ENCODE results near the gene ADAD1. TPM values are rescaled to one million over a fixed set of nuclear protein-coding genes. Genes with fewer than 3 reads are reported as not detected.

Gene ADAD1
- total and polyA plus RNA-seq, 10 donors: not detected

- H3K9me3 ChIP-seq: peaks cover 0 to 5% (median 0%) of the 10 kb centered on the region in 8 donors
- TF ChIP-seq CTCF (IDR thresholded peaks at IDR 0.05 in 8 of 11, conservative IDR thresholded peaks at IDR 0.05 in 3 of 11) (no peak), POLR2AphosphoS5 (IDR thresholded peaks at IDR 0.05) (no peak), POLR2A (IDR thresholded peaks at IDR 0.05) (no peak)
- no peak for DNase-seq
- H3K36me3 ChIP-seq: no peaks in the 10 kb centered on the region
- 5 to 12% (median 9%) methylated on average over 5 of the region's 5 CpGs for WGBS, 5 donors
- H3K4me3 ChIP-seq: peak overlapping the region in 2 of 8 donors; percentile 14 to 50
- peak overlapping the region in 3 of 8 donors; percentile 5 to 21 (median 17) for H3K27ac ChIP-seq
- H3K27me3 ChIP-seq (replicated peaks in 1 of 7): no peaks in the 10 kb centered on the region
- intact Hi-C loops (cut with DNase I; ENCODE audit: low total_unique reads): no loop called here
- H3K4me1 ChIP-seq: peaks cover 0 to 36% (median 9%) of the 10 kb centered on the region in 6 donors
These were observed 79.8 kb downstream of the ADAD1 start for GRCh38 chr4:122458625-122459024.

GRCh38 chr4:122469457-122469856, 90.6 kb downstream of the ADAD1 start:
- intact Hi-C loops (cut with DNase I; ENCODE audit: low total_unique reads): no loop called here
- TF ChIP-seq POLR2A (IDR thresholded peaks at IDR 0.05) (no peak), CTCF (IDR thresholded peaks at IDR 0.05 in 8 of 11, conservative IDR thresholded peaks at IDR 0.05 in 3 of 11) (no peak), POLR2AphosphoS5 (IDR thresholded peaks at IDR 0.05) (no peak)
- 76 to 89% (median 81%) methylated on average over 1 of the region's 1 CpG for WGBS, 5 donors

GRCh38 chr4:122475233-122475632, 96.4 kb downstream of the ADAD1 start:
- intact Hi-C loops (cut with DNase I; ENCODE audit: low total_unique reads): no loop called here
- 83 to 92% (median 89%) methylated on average over 3 of the region's 3 CpGs for WGBS, 5 donors
- Histone ChIP-seq H3K36me3 (no peaks in the 10 kb centered on the region), H3K9me3 (peaks cover 0 to 5% (median 0%) of the 10 kb centered on the region in 8 donors), H3K4me3 (no peak overlapping the region), H3K4me1 (no peaks in the 10 kb centered on the region), H3K27me3 (replicated peaks in 1 of 7) (no peaks in the 10 kb centered on the region), H3K27ac (no peak overlapping the region)
- TF ChIP-seq POLR2AphosphoS5 (IDR thresholded peaks at IDR 0.05) (no peak), CTCF (IDR thresholded peaks at IDR 0.05 in 8 of 11, conservative IDR thresholded peaks at IDR 0.05 in 3 of 11) (no peak), POLR2A (IDR thresholded peaks at IDR 0.05) (no peak)
- DNase-seq: no peak

More at GRCh38 chr4:122469457-122469856, 90.6 kb downstream of the ADAD1 start:
- peaks cover 0 to 4% (median 0%) of the 10 kb centered on the region in 7 donors for H3K27me3 ChIP-seq (replicated peaks in 1 of 7)
- H3K36me3 ChIP-seq: no peaks in the 10 kb centered on the region
- H3K9me3 ChIP-seq: peaks cover 0 to 13% (median 6%) of the 10 kb centered on the region in 8 donors
- no peak overlapping the region for H3K27ac ChIP-seq
- no peak overlapping the region for H3K4me3 ChIP-seq
- DNase-seq: no peak
- H3K4me1 ChIP-seq: no peaks in the 10 kb centered on the region

GRCh38 chr4:122476126-122476525, 97.3 kb downstream of the ADAD1 start:
- Histone ChIP-seq H3K36me3 (no peaks in the 10 kb centered on the region), H3K27ac (no peak overlapping the region), H3K9me3 (peaks cover 0 to 5% (median 0%) of the 10 kb centered on the region in 8 donors), H3K4me1 (no peaks in the 10 kb centered on the region), H3K4me3 (no peak overlapping the region), H3K27me3 (replicated peaks in 1 of 7) (no peaks in the 10 kb centered on the region)
- TF ChIP-seq POLR2AphosphoS5 (IDR thresholded peaks at IDR 0.05) (no peak), CTCF (IDR thresholded peaks at IDR 0.05 in 8 of 11, conservative IDR thresholded peaks at IDR 0.05 in 3 of 11) (no peak), POLR2A (IDR thresholded peaks at IDR 0.05) (no peak)
- DNase-seq: no peak
- 63 to 75% (median 67%) methylated on average over 1 of the region's 1 CpG for WGBS, 5 donors
- intact Hi-C loops (cut with DNase I; ENCODE audit: low total_unique reads): no loop called here

All from spleen (tissue), 11 donors.